ENCODE results near the gene ANKRD44. TPM values are rescaled to one million over a fixed set of nuclear protein-coding genes. Genes with fewer than 3 reads are reported as not detected.

Gene ANKRD44
- total RNA-seq, 4 donors from 2014 or later, result 24.4 to 51.8 (median 35.7) TPM

DNA sequence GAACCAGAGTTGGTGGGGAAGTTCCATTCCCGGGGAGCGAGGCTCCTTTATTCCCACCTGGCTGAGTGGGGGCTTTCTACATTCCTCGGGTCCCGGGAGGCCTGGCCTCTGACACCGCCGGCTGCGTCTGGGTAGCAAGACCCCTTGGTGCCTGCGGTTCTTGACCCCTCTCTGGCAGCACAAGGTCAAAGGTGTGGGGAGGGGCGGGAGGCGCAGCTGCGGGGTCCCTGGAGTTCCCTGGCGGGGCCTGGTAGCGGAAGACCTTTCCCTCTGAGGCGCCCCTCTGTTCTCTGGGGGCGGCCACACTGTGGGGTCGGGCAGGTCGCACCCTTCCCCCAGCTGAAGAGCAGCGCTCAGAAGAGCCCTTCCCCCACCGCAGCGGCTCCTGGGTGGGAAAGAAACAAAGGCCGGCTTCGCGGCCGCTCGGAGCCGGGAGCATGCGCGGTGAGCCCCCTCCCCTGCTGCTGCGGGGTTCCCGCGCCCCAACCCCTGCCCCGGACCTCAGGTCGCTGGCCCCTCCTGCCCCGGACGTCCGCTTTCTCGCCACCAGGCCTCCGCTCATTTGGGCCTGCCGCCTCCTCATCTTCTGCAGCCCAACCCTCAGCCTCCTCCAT lies 146.3 kb downstream of the ANKRD44 start:
- Histone ChIP-seq H3K9me3 (no peaks in the 10 kb centered on the region), H3K36me3 (no peaks in the 10 kb centered on the region), H3K4me1 (peaks cover 2 to 52% (median 12%) of the 10 kb centered on the region in 3 donors), H3K4me3 (peak overlapping the region in 1 of 2 donors; percentile 42), H3K27me3 (no peaks in the 10 kb centered on the region), H3K27ac (peak overlapping the region in 1 of 4 donors; percentile 67)
- 32% methylated on average over 8 of the region's 39 CpGs; no CpG with 5 or more reads in 1 of the 2 donors for WGBS, 2 donors (ENCODE audit: low coverage in 1 of 2)
- no peak for ATAC-seq
- TF ChIP-seq POLR2AphosphoS5 (IDR thresholded peaks at IDR 0.05), result no peak
- TF ChIP-seq EP300 (IDR thresholded peaks at IDR 0.05), result no peak
- TF ChIP-seq, protein P1, sequence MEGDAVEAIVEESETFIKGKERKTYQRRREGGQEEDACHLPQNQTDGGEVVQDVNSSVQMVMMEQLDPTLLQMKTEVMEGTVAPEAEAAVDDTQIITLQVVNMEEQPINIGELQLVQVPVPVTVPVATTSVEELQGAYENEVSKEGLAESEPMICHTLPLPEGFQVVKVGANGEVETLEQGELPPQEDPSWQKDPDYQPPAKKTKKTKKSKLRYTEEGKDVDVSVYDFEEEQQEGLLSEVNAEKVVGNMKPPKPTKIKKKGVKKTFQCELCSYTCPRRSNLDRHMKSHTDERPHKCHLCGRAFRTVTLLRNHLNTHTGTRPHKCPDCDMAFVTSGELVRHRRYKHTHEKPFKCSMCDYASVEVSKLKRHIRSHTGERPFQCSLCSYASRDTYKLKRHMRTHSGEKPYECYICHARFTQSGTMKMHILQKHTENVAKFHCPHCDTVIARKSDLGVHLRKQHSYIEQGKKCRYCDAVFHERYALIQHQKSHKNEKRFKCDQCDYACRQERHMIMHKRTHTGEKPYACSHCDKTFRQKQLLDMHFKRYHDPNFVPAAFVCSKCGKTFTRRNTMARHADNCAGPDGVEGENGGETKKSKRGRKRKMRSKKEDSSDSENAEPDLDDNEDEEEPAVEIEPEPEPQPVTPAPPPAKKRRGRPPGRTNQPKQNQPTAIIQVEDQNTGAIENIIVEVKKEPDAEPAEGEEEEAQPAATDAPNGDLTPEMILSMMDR (IDR thresholded peaks at IDR 0.05), result no peak
- no peak for TF ChIP-seq POLR2A (IDR thresholded peaks at IDR 0.05)

DNA sequence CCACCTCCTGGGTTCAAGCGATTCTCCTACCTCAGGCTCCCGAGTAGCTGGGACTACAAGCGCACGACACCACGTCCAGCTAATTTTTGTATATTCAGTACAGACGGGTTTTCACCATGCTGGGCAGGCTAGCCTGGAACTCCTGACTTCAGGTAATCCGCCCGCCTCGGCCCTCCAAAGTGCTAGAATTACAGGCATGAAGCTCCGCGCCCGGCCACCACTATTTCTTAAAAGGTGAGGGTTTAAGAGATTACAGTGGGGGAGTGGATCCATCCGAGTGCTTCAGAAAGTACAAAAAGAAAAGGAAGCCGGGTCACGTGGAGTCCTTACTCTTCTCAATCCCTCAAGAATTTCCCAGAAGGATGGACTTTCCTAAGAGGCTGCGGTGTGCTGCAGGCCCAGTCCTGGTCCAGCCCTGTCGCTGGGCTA lies 146.9 kb downstream of the ANKRD44 start:
- Histone ChIP-seq H3K27ac (peak overlapping the region in 1 of 4 donors; percentile 67), H3K4me1 (peaks cover 3 to 52% (median 9%) of the 10 kb centered on the region in 3 donors)
- ATAC-seq, result no peak

DNA sequence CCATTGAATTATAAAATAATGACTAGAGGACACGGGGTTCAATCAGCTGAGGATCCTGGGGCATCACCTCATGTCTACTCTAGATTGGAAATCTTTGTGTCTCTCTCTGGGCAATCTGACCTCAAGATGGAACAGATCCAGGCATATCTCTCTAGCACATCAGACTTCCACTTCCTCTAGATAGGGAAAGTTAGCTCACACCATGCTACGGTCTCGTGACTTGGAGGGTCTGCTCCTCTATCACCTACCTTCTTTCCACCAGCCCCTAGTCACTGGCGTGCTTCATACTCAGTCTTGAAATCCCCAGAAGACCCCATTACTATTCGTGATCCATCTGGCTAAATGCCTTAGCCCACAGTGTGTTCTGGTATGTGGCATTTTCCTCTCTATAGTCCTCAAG lies 148.8 kb downstream of the ANKRD44 start:
- ATAC-seq, result no peak
- no peaks in the 10 kb centered on the region for H3K36me3 ChIP-seq
- H3K9me3 ChIP-seq, result no peaks in the 10 kb centered on the region
- WGBS, 2 donors (ENCODE audit: low coverage in 1 of 2), result 88 to 91% methylated on average over 4 of the region's 5 CpGs
- H3K4me1 ChIP-seq, result peaks cover 0 to 47% (median 3%) of the 10 kb centered on the region in 3 donors
- H3K27me3 ChIP-seq, result no peaks in the 10 kb centered on the region
- TF ChIP-seq, protein P1 (IDR thresholded peaks at IDR 0.05), result no peak
- TF ChIP-seq POLR2AphosphoS5 (IDR thresholded peaks at IDR 0.05), result no peak
- TF ChIP-seq EP300 (IDR thresholded peaks at IDR 0.05), result no peak
- no peak for TF ChIP-seq POLR2A (IDR thresholded peaks at IDR 0.05)
- H3K27ac ChIP-seq, result no peak overlapping the region
- no peak overlapping the region for H3K4me3 ChIP-seq

More for the DNA sequence above, 146.9 kb downstream of the ANKRD44 start:
- Histone ChIP-seq H3K27me3 (no peaks in the 10 kb centered on the region), H3K9me3 (no peaks in the 10 kb centered on the region), H3K4me3 (no peak overlapping the region), H3K36me3 (no peaks in the 10 kb centered on the region)
- TF ChIP-seq EP300 (IDR thresholded peaks at IDR 0.05) (no peak), POLR2AphosphoS5 (IDR thresholded peaks at IDR 0.05) (no peak), POLR2A (IDR thresholded peaks at IDR 0.05) (no peak)
- 89 to 91% methylated on average over 9 to 14 of the region's 17 CpGs for WGBS, 2 donors (ENCODE audit: low coverage in 1 of 2)

DNA sequence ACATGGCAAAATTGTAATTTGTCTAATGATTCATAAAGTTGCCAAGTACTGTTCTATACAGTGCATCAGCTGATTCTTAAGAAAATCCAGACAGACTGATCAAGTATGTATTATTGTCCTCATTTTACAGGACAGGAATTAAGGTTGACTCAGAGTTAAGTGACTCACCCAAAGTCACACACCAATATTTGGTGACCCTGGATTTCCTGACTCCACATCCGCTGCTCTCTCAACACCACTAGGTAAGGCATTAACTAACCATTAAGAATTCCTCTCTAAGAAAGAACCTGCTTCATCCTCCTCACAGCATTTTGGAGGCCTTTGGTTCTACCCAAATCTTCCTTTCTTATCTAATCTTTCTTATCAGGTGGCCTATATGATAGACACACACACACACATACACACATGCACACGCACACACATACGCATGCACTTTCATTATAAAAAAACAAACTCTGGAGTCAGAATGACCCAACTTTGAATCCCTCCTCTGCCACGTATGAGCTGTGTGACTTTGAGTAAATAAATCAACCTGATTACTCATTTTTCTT lies 150.8 kb downstream of the ANKRD44 start:
- 79 to 85% methylated on average over 4 of the region's 4 CpGs for WGBS, 2 donors (ENCODE audit: low coverage in 1 of 2)
- Histone ChIP-seq H3K4me3 (no peak overlapping the region), H3K9me3 (no peaks in the 10 kb centered on the region), H3K36me3 (no peaks in the 10 kb centered on the region), H3K4me1 (peaks cover 0 to 30% (median 3%) of the 10 kb centered on the region in 3 donors), H3K27ac (peak overlapping the region in 3 of 4 donors; percentile 29 to 54 (median 38)), H3K27me3 (no peaks in the 10 kb centered on the region)
- TF ChIP-seq, protein P1 (IDR thresholded peaks at IDR 0.05), result no peak
- TF ChIP-seq EP300 (IDR thresholded peaks at IDR 0.05), result no peak
- no peak for TF ChIP-seq POLR2A (IDR thresholded peaks at IDR 0.05)
- TF ChIP-seq POLR2AphosphoS5 (IDR thresholded peaks at IDR 0.05), result no peak
- no peak for ATAC-seq

DNA sequence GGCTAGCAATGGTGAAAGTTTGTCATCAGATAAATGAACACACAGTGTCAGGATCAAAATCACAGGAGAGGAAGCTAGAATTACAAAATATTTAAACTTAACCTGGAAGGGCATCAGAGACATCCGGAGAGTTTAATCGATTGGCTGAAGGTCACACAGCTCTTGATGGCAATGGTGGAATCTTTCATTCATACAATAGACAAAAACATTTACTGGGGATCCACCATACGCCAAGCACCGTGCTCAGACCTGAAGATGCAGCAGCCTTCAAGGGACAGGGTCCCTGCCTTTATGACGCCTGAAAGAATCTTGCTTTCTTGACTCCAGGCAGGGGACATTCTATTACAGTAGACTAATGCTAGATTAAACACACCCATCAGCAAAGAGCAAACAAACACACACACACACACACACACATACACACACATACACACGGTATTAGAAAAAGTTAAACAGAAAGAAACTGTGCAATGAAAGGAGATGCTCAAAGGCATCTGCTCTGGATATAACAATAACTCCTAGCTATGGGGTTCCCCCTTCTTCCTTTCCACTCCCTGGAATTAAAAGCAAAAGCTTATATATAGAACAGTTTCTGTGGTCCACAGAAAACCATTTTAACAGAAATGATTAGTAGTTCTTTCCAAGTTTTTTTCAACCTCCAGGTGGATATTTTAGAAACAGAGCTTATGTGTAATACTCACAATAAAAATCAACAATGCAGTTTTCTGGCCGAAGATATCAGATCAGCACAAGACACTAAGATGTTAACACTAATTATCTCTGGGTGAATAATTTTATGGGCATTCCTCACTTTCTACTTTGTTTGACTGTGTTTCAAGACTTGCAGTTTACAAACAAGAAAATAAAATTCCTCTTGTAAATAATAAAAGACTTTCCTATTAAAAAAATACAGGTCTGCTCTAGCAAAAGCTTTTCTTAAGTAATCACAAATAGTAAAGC lies 151.7 kb downstream of the ANKRD44 start:
- no peak for ATAC-seq
- Histone ChIP-seq H3K27ac (peak overlapping the region; percentile 29 to 54 (median 42)), H3K27me3 (no peaks in the 10 kb centered on the region), H3K4me3 (no peak overlapping the region), H3K36me3 (no peaks in the 10 kb centered on the region), H3K9me3 (no peaks in the 10 kb centered on the region), H3K4me1 (peaks cover 0 to 21% (median 3%) of the 10 kb centered on the region in 3 donors)
- TF ChIP-seq POLR2AphosphoS5 (IDR thresholded peaks at IDR 0.05) (no peak), POLR2A (IDR thresholded peaks at IDR 0.05) (no peak)
- TF ChIP-seq, protein P1 (IDR thresholded peaks at IDR 0.05), result no peak
- WGBS, 2 donors (ENCODE audit: low coverage in 1 of 2), result 41 to 49% methylated on average over 6 to 7 of the region's 7 CpGs

All from gastroesophageal sphincter (tissue), 4 donors.